ENCODE measurements around the gene EXO1. TPM values are rescaled to one million over a fixed set of nuclear protein-coding genes. Genes with fewer than 3 reads are reported as not detected.

EXO1 gene
- 5.6 and 8.7 TPM in 2 replicates for total RNA-seq

GRCh38 chr1:241847796-241848685 lies at the start of gene EXO1:
Gene EXO1, plus strand, starts transcription at chr1:241848204. Its CDS starts 2,222 bp downstream, at chr1:241850426.

Other genes starting within 250 kb of the EXO1 start
- 10.3 and 14.8 TPM in 2 replicates for gene CHML, start 207.8 kb upstream of the EXO1 start, total RNA-seq
- 13.6 and 16.9 TPM in 2 replicates for gene OPN3, start 207.8 kb upstream of the EXO1 start, total RNA-seq
- gene WDR64, start 195.9 kb upstream of the EXO1 start, total RNA-seq, result not detected in 2 replicates
- gene BECN2, start 109.6 kb downstream of the EXO1 start, total RNA-seq, result not detected in 2 replicates
- not detected in 2 replicates for gene MAP1LC3C, start 150.9 kb downstream of the EXO1 start, total RNA-seq

Data from epithelial cell of alveolus of lung (primary cell).